Activated gamma-delta T cell treated with Interleukin-2 at 50 U/mL for 16 hours (primary cell): Measurements from ENCODE around the gene OR12D3.
"Not testable (repeated sequence)": the region's sequence is repeated elsewhere in the genome, so short reads cannot be mapped to it uniquely, and the experiment has no call there.

Experiments used
- DNase-seq: peaks from one replicate; pipeline ENCODE4 v3.0.0-alpha.2; 2020

Gene OR12D3

GRCh38 chr6:29375191-29375590 lies at the start of gene OR12D3:
TSS of gene OR12D3 (minus strand) at chr6:29375291. CDS start at chr6:29375287, 4 bp downstream.
- no peak for DNase-seq

- DNase-seq: no peak
These were observed 49.5 kb upstream of the OR12D3 start for GRCh38 chr6:29424575-29424974.

GRCh38 chr6:29424168-29424567 lies 49.1 kb upstream of the OR12D3 start:
- no peak for DNase-seq

- no peak for DNase-seq
These were observed 44.4 kb upstream of the OR12D3 start for GRCh38 chr6:29419516-29419915.

GRCh38 chr6:29414588-29414987 lies 39.5 kb upstream of the OR12D3 start, which contains the start of gene OR12D1:
TSS of gene OR12D1 (plus strand) at chr6:29414928.
- no peak for DNase-seq

- DNase-seq: no peak
These were observed 28.7 kb upstream of the OR12D3 start for GRCh38 chr6:29403801-29404200.

GRCh38 chr6:29399525-29399924 lies 24.4 kb upstream of the OR12D3 start:
- DNase-seq: no peak

- DNase-seq: no peak
These were observed 20.2 kb upstream of the OR12D3 start, which contains the start of gene OR12D2 for GRCh38 chr6:29395331-29395730. TSS of gene OR12D2 (plus strand) at chr6:29395631. CDS start at chr6:29396700, 1,069 bp downstream.

- no peak for DNase-seq
These were observed 13.4 kb upstream of the OR12D3 start for GRCh38 chr6:29388533-29388932.

GRCh38 chr6:29376003-29376402 lies 912 bp upstream of the OR12D3 start:
- no peak for DNase-seq

- DNase-seq: no peak
These were observed 6.3 kb downstream of the OR12D3 start, which contains the start of gene OR5V1 for GRCh38 chr6:29368765-29369164. TSS of gene OR5V1 (minus strand) at chr6:29368865. CDS start at chr6:29356195, 12,670 bp downstream.

GRCh38 chr6:29355603-29356002 lies 19.5 kb downstream of the OR12D3 start:
- no peak for DNase-seq

- DNase-seq: no peak
These were observed 20.1 kb downstream of the OR12D3 start for GRCh38 chr6:29354980-29355379.

GRCh38 chr6:29349348-29349747 lies 25.7 kb downstream of the OR12D3 start:
- not testable (repeated sequence) for DNase-seq

GRCh38 chr6:29345380-29345779 lies 29.7 kb downstream of the OR12D3 start:
- DNase-seq: no peak

- DNase-seq: no peak
These were observed 38.8 kb downstream of the OR12D3 start for GRCh38 chr6:29336269-29336668.

GRCh38 chr6:29332676-29333075 lies 42.4 kb downstream of the OR12D3 start:
- DNase-seq: no peak

- no peak for DNase-seq
These were observed 49.3 kb downstream of the OR12D3 start for GRCh38 chr6:29325777-29326176.
